Parathyroid adenoma (tissue), 2 donors: ENCODE data around the gene MPPE1.
"Not testable (repeated sequence)": the region's sequence is repeated elsewhere in the genome, so short reads cannot be mapped to it uniquely, and the experiment has no call there.

Source experiments
- H2AFZ ChIP-seq: fragments of 300-600 bp; sonication (generic); one replicate; pipeline ENCODE4 v1.7.0; 2017; ENCODE audit warnings: antibody characterized with exemption, mild to moderate bottlenecking
- H3K27ac ChIP-seq: fragments of 300-600 bp; sonication (generic); one replicate; pipeline ENCODE4 v1.7.0; 2017
- H3K27me3 ChIP-seq: fragments of 300-600 bp; sonication (generic); one replicate; pipeline ENCODE4 v1.7.0; 2017; ENCODE audit warnings: low read length; ENCODE audit not compliant: control insufficient read depth, insufficient read depth
- H3K36me3 ChIP-seq: fragments of 300-600 bp; sonication (generic); one replicate; pipeline ENCODE4 v1.7.0; 2017; ENCODE audit warnings: low read length; ENCODE audit not compliant: control insufficient read depth, insufficient read depth
- H3K4me1 ChIP-seq: fragments of 300-600 bp; sonication (generic); one replicate; pipeline ENCODE4 v1.7.0; 2017; ENCODE audit warnings: control low read depth
- H3K4me2 ChIP-seq: fragments of 300-600 bp; sonication (generic); one replicate; pipeline ENCODE4 v1.7.0; 2017; ENCODE audit warnings: low read length
- H3K4me3 ChIP-seq: fragments of 300-600 bp; sonication (generic); one replicate; pipeline ENCODE4 v1.7.0; 2017; ENCODE audit warnings: low read depth, low read length
- H3K79me2 ChIP-seq: fragments of 300-600 bp; sonication (generic); one replicate; pipeline ENCODE4 v1.7.0; 2017; ENCODE audit warnings: control low read depth
- H3K9ac ChIP-seq: fragments of 300-600 bp; sonication (generic); one replicate; pipeline ENCODE4 v1.7.0; 2017; ENCODE audit warnings: mild to moderate bottlenecking
- H3K9me3 ChIP-seq: fragments of 300-600 bp; sonication (generic); one replicate; pipeline ENCODE4 v1.7.0; 2017; ENCODE audit warnings: low read length; ENCODE audit not compliant: control insufficient read depth
- CTCF ChIP-seq: fragments of 300-600 bp; sonication (generic); IDR thresholded peaks from one replicate; pipeline ENCODE4 v1.7.0; 2017; ENCODE audit warnings: antibody characterized with exemption, mild to moderate bottlenecking
- donor health status: primary hyperparathyroidism.

Gene MPPE1

DNA sequence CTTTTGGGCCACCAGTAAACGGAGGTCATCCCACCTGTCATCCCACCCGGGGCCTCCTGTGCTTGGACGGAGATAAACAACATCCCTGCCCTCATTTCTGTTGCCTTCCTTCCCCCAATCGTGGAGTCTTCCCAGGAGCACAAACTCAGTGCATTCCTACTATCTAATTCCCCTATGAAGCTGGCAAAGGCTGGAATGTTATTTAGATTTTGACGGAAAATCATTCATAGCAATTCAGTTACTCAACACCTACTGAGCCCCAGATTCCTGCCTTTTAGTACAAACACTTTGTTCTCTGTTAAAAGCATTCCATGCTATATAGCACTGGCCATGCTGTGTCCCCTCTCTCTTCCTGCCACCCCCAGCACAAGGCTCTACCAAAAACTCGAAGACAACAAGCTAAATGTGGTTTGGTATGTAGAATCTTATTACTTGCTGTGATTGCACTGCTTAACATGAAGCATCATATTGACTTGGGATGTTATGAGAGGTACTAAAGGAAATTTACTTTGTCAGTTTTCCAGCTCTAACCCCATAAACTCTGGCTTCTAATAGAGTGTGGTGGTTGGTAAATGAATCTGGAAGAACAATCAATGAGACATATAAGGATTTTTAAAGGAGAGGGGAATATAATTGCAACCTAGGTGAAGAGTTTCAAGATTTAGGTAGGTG lies 40.9 kb upstream of the MPPE1 start:
- no peaks in the 10 kb centered on the region for H3K9me3 ChIP-seq
- H2AFZ ChIP-seq = peak overlapping the region; percentile 57
- TF ChIP-seq CTCF = no peak
- H3K4me1 ChIP-seq = peaks cover 20% of the 10 kb centered on the region
- no peak overlapping the region for H3K4me2 ChIP-seq
- H3K27ac ChIP-seq = no peak overlapping the region
- H3K4me3 ChIP-seq = no peak overlapping the region
- H3K79me2 ChIP-seq = no peaks in the 10 kb centered on the region
- H3K36me3 ChIP-seq = no peaks in the 10 kb centered on the region
- no peak overlapping the region for H3K9ac ChIP-seq
- H3K27me3 ChIP-seq = no peaks in the 10 kb centered on the region

- H3K4me2 ChIP-seq = peak overlapping the region; percentile 78
- no peak overlapping the region for H3K9ac ChIP-seq
- no peaks in the 10 kb centered on the region for H3K9me3 ChIP-seq
- H3K27ac ChIP-seq = peak overlapping the region; percentile 15
- TF ChIP-seq CTCF = no peak
- peak overlapping the region; percentile 57 for H3K4me3 ChIP-seq
- H2AFZ ChIP-seq = peak overlapping the region; percentile 68
- H3K79me2 ChIP-seq = no peaks in the 10 kb centered on the region
- H3K36me3 ChIP-seq = no peaks in the 10 kb centered on the region
- H3K27me3 ChIP-seq = no peaks in the 10 kb centered on the region
- peaks cover 20% of the 10 kb centered on the region for H3K4me1 ChIP-seq
Observed at GRCh38 chr18:11947214-11948191, 39.4 kb upstream of the MPPE1 start.

- Histone ChIP-seq H3K4me3 (peak overlapping the region; percentile 57), H3K4me1 (peaks cover 16% of the 10 kb centered on the region), H3K36me3 (no peaks in the 10 kb centered on the region), H3K9me3 (no peaks in the 10 kb centered on the region), H3K4me2 (peak overlapping the region; percentile 78), H3K9ac (no peak overlapping the region), H2AFZ (peak overlapping the region; percentile 68), H3K27ac (peak overlapping the region; percentile 15), H3K27me3 (no peaks in the 10 kb centered on the region), H3K79me2 (no peaks in the 10 kb centered on the region)
- no peak for TF ChIP-seq CTCF
Observed at GRCh38 chr18:11946756-11947155, 38.6 kb upstream of the MPPE1 start.

DNA sequence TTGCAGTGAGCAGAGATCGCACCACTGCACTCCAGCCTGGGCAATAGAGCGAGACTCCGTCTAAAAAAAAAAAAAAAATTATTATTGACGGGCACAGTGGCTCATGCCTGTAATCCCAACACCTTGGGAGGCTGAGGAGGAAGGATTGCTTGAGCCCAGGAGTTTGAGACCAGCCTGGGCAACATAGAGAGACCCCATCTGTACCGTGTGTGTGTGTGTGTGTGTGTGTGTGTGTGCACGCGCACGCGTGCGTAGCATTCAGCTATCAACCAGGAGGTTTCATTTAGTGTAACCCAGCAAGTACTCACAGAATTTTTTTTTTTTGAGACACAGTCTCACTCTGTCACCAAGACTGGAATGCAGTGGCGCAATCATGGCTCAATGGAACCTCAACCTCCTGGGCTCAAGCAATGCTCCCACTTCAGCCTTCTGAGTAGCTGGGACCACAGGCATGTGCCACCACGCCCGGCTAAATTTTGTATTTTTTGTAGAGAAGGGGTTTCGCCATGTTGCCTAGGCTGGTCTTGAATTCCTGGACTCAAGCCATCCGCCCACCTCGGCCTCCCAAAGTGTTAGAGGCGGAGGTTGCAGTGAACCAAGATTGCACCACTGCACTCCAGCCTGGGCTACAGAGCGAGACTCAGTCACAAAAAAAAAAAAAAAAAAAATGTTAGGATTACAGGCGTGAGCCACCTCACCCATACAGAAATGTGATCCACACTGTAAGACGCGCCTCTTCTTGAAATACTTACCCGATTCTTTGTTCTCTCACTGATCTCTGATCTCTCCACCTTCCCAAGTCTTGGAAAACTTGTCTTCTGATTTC lies 37.9 kb upstream of the MPPE1 start:
- H2AFZ ChIP-seq = peak overlapping the region; percentile 68
- H3K36me3 ChIP-seq, H3K27me3 ChIP-seq, H3K79me2 ChIP-seq, H3K9me3 ChIP-seq, H3K9ac ChIP-seq: not testable (repeated sequence)
- peak overlapping the region; percentile 15 for H3K27ac ChIP-seq
- H3K4me3 ChIP-seq = peak overlapping the region; percentile 57
- peaks cover 12% of the 10 kb centered on the region for H3K4me1 ChIP-seq
- peak overlapping the region; percentile 78 for H3K4me2 ChIP-seq

GRCh38 chr18:11944786-11945185 lies 36.7 kb upstream of the MPPE1 start:
- Histone ChIP-seq H3K27ac (no peak overlapping the region), H3K36me3 (no peaks in the 10 kb centered on the region), H3K4me3 (no peak overlapping the region), H2AFZ (no peak overlapping the region), H3K79me2 (no peaks in the 10 kb centered on the region), H3K9ac (no peak overlapping the region), H3K27me3 (no peaks in the 10 kb centered on the region), H3K9me3 (no peaks in the 10 kb centered on the region), H3K4me2 (no peak overlapping the region), H3K4me1 (peaks cover 12% of the 10 kb centered on the region)
- TF ChIP-seq CTCF = no peak
